ENCODE measurements around the gene RPS24.
"Not testable (repeated sequence)": the region's sequence is repeated elsewhere in the genome, so short reads cannot be mapped to it uniquely, and the experiment has no call there.

The RPS24 gene

GRCh38 chr10:78033637-78034470 is at the start of gene RPS24:
TSS of gene RPS24 (plus strand) at chr10:78033863. CDS start at chr10:78033902, 39 bp downstream.
- peak; percentile 90 for DNase-seq (ENCODE audit: low spot score)
- no peak for TF ChIP-seq CTCF (IDR thresholded peaks at IDR 0.05; ENCODE audit: extremely low read depth, insufficient read depth, missing control alignments)
- in situ Hi-C loops (cut with MboI; ENCODE audit: low pct_unique_long_range_greater_than_20kb, low sequenced_read_pairs, unreplicated experiment): loop anchor here (25.0 kb wide), 1 partner anchor 1153 kb away; no protein-coding TSS in a partner anchor

- TF ChIP-seq CTCF (IDR thresholded peaks at IDR 0.05; ENCODE audit: extremely low read depth, insufficient read depth, missing control alignments): no peak
- no peak for DNase-seq (ENCODE audit: low spot score)
- in situ Hi-C loops (cut with MboI; ENCODE audit: low pct_unique_long_range_greater_than_20kb, low sequenced_read_pairs, unreplicated experiment): no loop called here
Observed at GRCh38 chr10:77984986-77985385, 48.7 kb upstream of the RPS24 start.

GRCh38 chr10:77987671-77988255 is 45.9 kb upstream of the RPS24 start:
- TF ChIP-seq CTCF (IDR thresholded peaks at IDR 0.05; ENCODE audit: extremely low read depth, insufficient read depth, missing control alignments): no peak
- in situ Hi-C loops (cut with MboI; ENCODE audit: low pct_unique_long_range_greater_than_20kb, low sequenced_read_pairs, unreplicated experiment): no loop called here
- no peak for DNase-seq (ENCODE audit: low spot score)

DNA sequence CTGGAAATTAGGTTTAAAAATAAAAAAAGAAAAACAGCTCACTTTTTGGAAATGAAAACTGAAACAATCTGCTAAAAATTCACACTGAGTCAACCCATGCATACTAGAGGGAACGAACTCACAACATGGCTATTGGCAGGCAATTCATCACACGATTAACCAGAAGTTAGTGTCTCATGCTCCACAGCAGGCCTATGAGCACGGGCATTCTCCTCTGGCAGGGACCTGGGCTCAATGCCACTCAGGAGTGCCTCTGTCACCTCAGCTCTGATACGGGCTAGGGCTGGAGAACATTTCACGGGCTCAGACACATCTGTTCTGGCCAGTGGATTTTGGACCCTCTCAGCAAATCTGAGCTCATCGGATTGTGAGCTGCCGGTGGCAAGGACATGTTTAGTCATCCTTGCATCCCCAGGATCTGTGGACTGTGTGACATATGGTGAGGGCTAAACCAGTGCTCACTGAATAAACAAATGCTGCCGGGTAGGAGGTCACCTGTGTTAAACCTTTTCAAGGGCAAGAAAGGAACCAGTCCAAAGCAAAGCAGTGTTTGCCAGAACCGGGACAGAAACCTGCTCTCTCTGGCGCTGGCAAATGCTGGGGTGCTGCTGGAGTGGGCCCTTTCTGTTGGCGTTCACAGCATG is 44.5 kb upstream of the RPS24 start:
- no peak for DNase-seq (ENCODE audit: low spot score)
- TF ChIP-seq CTCF (IDR thresholded peaks at IDR 0.05; ENCODE audit: extremely low read depth, insufficient read depth, missing control alignments): no peak
- in situ Hi-C loops (cut with MboI; ENCODE audit: low pct_unique_long_range_greater_than_20kb, low sequenced_read_pairs, unreplicated experiment): no loop called here

GRCh38 chr10:77993620-77994019 is 40.0 kb upstream of the RPS24 start:
- in situ Hi-C loops (cut with MboI; ENCODE audit: low pct_unique_long_range_greater_than_20kb, low sequenced_read_pairs, unreplicated experiment): no loop called here
- DNase-seq (ENCODE audit: low spot score): no peak
- no peak for TF ChIP-seq CTCF (IDR thresholded peaks at IDR 0.05; ENCODE audit: extremely low read depth, insufficient read depth, missing control alignments)

- in situ Hi-C loops (cut with MboI; ENCODE audit: low pct_unique_long_range_greater_than_20kb, low sequenced_read_pairs, unreplicated experiment); DNase-seq (ENCODE audit: low spot score): not testable (repeated sequence)
Observed at GRCh38 chr10:77998780-77999179, 34.9 kb upstream of the RPS24 start.

DNA sequence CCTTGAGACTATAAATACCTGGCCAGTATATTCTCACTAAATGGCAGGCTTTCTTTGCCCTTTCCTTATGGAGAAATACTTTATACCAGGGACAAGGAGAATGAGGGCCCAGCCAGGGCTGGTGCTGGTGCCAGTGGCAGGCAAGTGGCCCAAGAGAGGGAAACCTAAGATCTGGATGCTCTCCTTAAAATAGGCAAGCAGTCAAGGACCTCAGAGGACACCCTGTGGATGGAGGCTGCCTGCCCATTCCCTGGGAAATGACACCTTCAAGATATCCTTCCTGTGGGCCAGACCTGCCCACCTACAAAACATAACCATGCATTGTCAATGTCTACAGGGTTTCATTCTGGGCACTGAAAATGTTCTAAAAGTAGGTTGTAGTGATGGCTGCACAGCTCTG is 33.5 kb upstream of the RPS24 start:
- no peak for DNase-seq (ENCODE audit: low spot score)
- in situ Hi-C loops (cut with MboI; ENCODE audit: low pct_unique_long_range_greater_than_20kb, low sequenced_read_pairs, unreplicated experiment): no loop called here
- no peak for TF ChIP-seq CTCF (IDR thresholded peaks at IDR 0.05; ENCODE audit: extremely low read depth, insufficient read depth, missing control alignments)
